ENCODE measurements around the gene P3H4.
A peak's percentile ranks its signal among the peaks of the same experiment; 100 is the strongest.
"Not testable (repeated sequence)": the region's sequence is repeated elsewhere in the genome, so short reads cannot be mapped to it uniquely, and the experiment has no call there.

Gene P3H4

GRCh38 chr17:41792845-41793783 is 18.6 kb downstream of the P3H4 start:
- DNase-seq: no peak

DNA sequence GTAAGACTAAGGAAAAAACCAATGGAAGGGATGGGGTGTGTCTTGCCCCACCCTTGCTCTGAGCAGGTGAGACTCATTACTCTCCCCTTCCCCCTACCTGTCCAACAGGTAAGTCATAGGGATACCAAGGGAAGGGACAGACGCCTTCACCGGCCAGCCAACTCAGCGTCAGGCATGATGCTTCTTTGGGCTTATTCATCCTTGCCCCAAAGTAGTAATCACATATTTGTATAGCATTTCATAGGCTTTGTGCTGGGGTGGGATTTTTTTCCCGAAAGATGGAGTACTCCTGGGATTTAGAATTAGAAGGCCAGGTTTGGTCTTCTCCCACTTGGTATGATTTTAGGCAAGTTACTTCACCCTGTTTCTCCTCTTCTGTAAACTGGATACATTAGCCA is 24.7 kb downstream of the P3H4 start:
- DNase-seq: no peak

DNA sequence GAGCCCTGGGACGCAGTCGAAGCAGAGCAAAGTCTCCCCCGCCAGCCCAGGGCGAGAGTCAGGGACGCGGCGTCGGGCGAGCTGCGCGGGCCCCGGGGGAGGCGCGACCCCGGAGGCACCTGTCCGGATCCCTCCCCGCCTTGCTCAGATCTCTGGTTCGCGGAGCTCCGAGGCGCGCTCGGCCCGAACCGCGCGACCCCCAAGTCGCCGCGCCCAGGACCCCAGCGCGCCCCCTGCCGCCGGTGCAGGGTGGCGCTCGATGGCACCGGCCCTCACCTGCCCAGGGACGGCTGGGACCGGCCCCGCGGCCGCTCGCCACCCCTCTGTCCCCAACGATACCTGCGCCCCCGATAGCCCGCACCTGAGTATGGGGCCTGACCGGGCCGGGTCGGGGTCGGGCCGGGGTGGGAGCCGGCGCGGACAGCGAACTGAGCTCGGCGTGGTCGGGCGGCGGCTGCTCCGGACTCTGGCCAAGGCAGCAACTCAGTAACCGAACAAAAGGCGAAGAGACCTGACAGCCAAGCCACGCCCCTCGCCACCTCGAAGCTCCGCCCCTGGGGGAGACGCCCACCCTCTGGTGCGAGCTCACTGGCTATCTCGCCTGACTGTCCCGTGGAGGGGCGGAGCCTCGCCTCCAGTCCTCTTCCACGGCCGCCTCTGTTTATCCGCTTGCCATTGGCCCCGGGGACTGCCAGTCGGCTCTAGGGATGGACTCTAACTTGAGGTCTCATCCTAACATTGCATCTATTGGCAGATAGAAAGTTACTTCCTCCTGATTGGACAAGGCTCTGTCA is 25.3 kb downstream of the P3H4 start, which contains the start of gene JUP:
Gene JUP (minus strand): TSS at position 485 of the 794 bp plus-strand sequence. CDS start 14,857 bp downstream, outside the sequence.
- peak; percentile 90 for DNase-seq

- DNase-seq: no peak
Observed at GRCh38 chr17:41785859-41786226, 25.9 kb downstream of the P3H4 start.

DNA sequence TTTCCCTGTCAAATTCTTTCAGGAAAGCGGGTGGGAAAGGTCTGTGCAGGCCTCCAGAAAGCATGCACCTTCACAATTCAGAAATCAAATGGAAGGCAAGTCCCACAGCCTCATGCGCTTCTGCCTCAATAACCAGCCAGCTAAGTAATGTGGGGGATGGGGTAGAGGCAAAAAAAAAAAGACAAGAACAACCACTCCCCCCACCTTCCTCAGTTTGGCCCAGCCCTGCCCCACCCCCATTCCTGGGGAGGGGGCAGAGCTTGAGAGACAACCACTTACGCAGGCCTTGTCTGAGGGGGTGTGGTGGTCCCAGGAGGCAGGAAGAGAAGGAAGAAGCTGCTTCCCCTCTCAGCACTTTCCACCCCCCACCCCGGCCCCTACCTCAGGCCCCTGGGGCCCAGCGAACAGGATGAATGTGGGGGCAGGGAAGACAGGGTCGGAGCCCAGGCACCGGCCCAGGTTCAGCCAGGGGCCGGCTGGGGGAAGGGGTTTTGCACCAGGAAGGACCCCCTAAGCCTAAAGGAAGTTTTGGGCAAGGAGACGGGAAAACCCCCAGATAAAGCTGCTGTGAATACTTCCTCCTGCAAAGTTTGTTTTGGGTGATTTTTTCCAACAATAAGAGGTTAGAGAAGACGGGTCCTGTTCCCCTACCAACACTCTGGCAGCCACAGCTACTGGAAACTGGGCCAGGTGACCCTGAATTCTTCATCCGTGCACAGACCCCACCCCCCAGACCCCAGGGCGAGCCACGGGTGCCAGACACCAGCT is 26.5 kb downstream of the P3H4 start:
- no peak for DNase-seq

- DNase-seq: no peak
Observed at GRCh38 chr17:41784207-41784744, 27.5 kb downstream of the P3H4 start.

- no peak for DNase-seq
Observed at GRCh38 chr17:41782142-41782541, 29.6 kb downstream of the P3H4 start.

DNA sequence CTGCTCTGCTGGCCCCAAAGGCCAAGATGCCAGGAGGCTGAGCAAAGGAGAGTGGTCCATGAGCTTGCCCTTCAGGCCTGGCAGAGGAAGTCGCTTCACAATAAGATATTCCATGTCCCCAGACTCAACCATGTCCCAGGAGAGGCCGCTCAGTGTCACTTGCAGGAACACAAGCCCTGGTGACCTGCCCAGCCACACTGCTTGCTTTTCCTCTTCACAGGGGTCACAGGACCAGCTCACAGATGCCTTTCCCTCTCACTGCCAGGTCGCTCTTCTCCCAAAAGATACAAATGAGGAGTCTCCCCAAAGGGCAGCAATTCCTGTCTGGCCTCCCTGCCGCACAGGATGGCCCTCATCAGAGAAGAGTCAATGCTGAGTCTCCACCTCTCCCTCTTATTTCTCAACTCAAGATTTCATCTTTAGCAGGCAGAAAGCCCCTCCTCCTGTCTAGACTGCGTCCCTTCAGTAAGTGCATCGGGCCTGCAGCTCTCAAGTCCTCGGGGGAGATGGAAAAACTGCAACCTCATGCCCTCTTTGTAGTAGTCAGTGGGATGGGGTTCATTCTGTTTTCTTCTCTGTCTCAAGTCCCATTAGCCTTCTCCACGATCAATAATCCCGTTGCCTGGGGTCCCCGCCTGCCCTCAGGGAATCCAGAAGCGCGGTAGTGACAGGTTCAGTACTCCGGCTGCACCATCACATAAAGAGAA is 30.2 kb downstream of the P3H4 start:
- no peak for DNase-seq

- no peak for DNase-seq
Observed at GRCh38 chr17:41779954-41780353, 31.8 kb downstream of the P3H4 start.

- no peak for DNase-seq
Observed at GRCh38 chr17:41777574-41778188, 34.1 kb downstream of the P3H4 start.

DNA sequence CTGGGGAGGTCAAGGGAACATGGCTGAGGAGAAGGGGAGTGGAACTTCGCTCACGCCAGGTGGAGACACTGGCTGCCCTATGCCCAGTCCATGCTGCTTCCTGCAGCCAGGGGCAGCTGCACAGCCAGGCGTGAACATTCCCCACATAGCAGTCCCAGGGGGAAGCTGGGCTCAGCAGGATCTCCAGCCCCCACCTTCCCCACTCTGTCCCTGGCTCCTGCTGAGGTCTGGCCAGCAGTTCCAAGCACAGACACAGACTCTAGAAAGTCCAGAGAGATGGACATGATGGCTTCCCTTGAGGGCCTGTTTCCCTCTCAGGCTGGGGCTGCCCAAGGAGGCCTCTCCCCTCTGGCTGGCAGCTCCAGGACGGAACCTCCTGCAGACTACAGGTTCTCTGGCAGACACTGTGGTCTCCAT is 34.6 kb downstream of the P3H4 start:
- no peak for DNase-seq

GRCh38 chr17:41776262-41776900 is 35.4 kb downstream of the P3H4 start:
- DNase-seq: not testable (repeated sequence)

- DNase-seq: no peak
Observed at GRCh38 chr17:41775394-41776226, 36.1 kb downstream of the P3H4 start.

GRCh38 chr17:41773731-41774193 is 38.0 kb downstream of the P3H4 start:
- DNase-seq: no peak

GRCh38 chr17:41773190-41773588 is 38.6 kb downstream of the P3H4 start:
- DNase-seq: no peak

- no peak for DNase-seq
Observed at GRCh38 chr17:41772586-41773189, 39.1 kb downstream of the P3H4 start.

DNA sequence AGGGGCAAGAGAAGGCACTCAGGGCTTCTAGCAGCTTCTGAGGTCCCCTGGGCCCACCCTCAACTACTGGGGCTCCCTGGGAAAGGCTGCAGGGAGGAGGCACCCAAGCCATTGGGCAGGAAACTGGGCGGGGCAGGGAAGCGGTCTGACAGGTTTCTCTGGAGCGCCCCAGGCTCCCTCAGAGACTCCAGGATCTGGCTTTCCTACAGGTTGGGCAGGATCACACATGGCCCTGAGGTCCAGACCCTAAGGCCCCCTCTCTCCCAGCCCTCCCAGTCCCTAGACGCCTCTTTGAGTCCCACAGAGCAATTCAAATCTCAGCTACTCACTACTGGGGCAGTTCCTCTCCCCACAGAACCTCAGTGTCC is 39.5 kb downstream of the P3H4 start:
- DNase-seq: no peak

DNA sequence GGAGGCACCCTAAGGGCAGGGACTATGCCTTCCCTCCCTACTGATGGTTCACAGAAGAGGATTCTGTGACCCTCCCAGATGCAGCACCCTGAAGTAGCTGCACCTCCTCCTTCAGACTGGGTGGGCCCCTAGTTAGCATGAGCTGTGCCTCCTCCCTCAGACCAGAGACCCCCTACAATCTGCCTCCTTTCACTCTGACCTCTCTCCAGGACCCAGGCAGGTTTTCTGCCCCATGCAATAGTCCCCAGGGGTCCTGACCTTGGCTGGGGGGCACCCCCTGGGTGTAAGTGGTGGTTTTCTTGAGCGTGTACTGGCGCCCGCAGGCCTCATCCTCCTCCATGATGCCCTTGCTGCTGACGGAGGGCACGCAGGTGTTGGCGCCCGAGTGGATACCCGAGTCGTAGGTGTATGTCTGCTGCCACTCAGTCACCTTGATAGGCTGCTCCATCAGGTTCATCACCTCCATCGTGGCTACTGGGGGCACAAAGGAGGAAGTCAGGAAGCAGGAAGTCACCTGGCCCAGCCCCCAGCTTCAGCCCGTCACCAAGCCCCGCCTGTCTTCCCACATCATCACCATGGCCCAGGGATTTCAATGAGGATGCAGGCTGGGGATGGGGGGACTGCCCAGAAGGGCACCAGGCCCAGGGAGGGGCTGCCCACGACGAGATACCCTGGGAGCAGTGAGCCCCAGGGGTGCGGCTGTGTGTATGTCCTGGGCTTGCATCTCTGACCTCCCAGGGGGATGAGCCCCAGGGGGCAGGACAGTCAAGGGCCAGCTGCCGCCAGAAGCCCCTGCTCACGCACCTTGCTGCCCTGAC is 40.2 kb downstream of the P3H4 start:
- no peak for DNase-seq

GRCh38 chr17:41769985-41770384 is 41.8 kb downstream of the P3H4 start:
- DNase-seq: no peak
